Kidney (tissue), 14 donors: Measurements from ENCODE around the gene IGLL1. TPM values are rescaled to one million over a fixed set of nuclear protein-coding genes. Genes with fewer than 3 reads are reported as not detected.

ENCODE experiments used
- DNase-seq, 5 donors: peaks; one replicate each; pipeline ENCODE4 v3.0.0-alpha.2; 2013 to 2020
- FAIRE-seq: peaks from 2 replicates; lab custom pipeline; 2012; peaks lifted over from hg19 to GRCh38; lab: Jason Lieb, UNC
- H3K27ac ChIP-seq, 2 donors: one replicate each; pipeline ENCODE4 v1.7.0; 2013; ENCODE audit warnings: low read depth in 2 of 2, low read length in 2 of 2, inconsistent platforms in 1 of 2
- H3K27me3 ChIP-seq: one replicate; pipeline ENCODE4 v1.7.1; 2013; ENCODE audit warnings: low read length, inconsistent platforms; ENCODE audit not compliant: control insufficient read depth, insufficient read depth
- H3K36me3 ChIP-seq, 3 donors: one replicate each; pipeline versions ENCODE4 v1.7.0 to v1.7.1; 2013; ENCODE audit warnings: low read length in 3 of 3, control low read depth in 1 of 3, inconsistent platforms in 1 of 3; ENCODE audit not compliant: insufficient read depth in 3 of 3, control insufficient read depth in 2 of 3
- H3K4me1 ChIP-seq, 3 donors: one replicate each; pipeline versions ENCODE4 v1.7.0 to v1.7.1; 2013; ENCODE audit warnings: low read length in 3 of 3, inconsistent platforms in 1 of 3, low read depth in 1 of 3; ENCODE audit not compliant: control insufficient read depth in 2 of 3, insufficient read depth in 2 of 3
- H3K4me3 ChIP-seq, 3 donors: one replicate each; pipeline versions ENCODE4 v1.7.0 to v1.8.1; 2013; ENCODE audit warnings: low read length in 3 of 3, control low read depth in 1 of 3, inconsistent platforms in 1 of 3
- H3K9ac ChIP-seq, 3 donors: one replicate each; pipeline versions ENCODE4 v1.7.0 to v1.7.1; 2013; ENCODE audit warnings: low read length in 3 of 3, control low read depth in 1 of 3, inconsistent platforms in 1 of 3
- H3K9me3 ChIP-seq, 3 donors: one replicate each; pipeline versions ENCODE4 v1.7.0 to v1.7.1; 2013; ENCODE audit warnings: low read length in 3 of 3, control low read depth in 1 of 3, inconsistent platforms in 1 of 3; ENCODE audit not compliant: control insufficient read depth in 2 of 3, insufficient read depth in 1 of 3
- intact Hi-C: fragments of 100-400 bp; cut with DNase I; formaldehyde crosslinking; loops from one replicate; pipeline ENCODE4 v1.11.1; 2022
- polyA plus RNA-seq: library from polyadenylated mRNA; stranded (reverse); fragments of 350-450 nt; fragmentation: Illumina TruSeq; extraction: RNeasy Lipid Tissue Mini Kit (QIAGEN cat#74804); gene quantifications from one replicate; pipeline ENCODE4 v1.2.3, GENCODE V29; 2014; ENCODE audit warnings: low read depth, low replicate concordance; ENCODE audit not compliant: insufficient read depth
- total RNA-seq: library from RNA; stranded (reverse); fragmentation: NEBNext Ultra II Directional; extraction: Animal tissue kit (Norgen Biotek cat#: 25700); gene quantifications from one replicate; pipeline ENCODE4 v1.2.1, GENCODE V29; 2021
- TF ChIP-seq, protein P1 (sequence below): IDR thresholded peaks from 3 replicates; pipeline ENCODE4 v1.5.1; 2012; ENCODE audit warnings: mild to moderate bottlenecking, moderate library complexity, borderline replicate concordance; ENCODE audit not compliant: insufficient read depth; ENCODE audit errors: extremely low read depth
- donor health status: control.
- donor health status: control.
- donor health status: control.
- donor health status: control.
- donor health status: control.
- donor health status: DM: yes; HTN: yes; CAD: no.
- donor health status: Normal renal cell carcinoma (clear cell type).

IGLL1 gene
- total and polyA plus RNA-seq, 2 donors from 2014 or later, result not detected

- Histone ChIP-seq H3K9me3 (no peaks in the 10 kb centered on the region), H3K9ac (no peak overlapping the region), H3K4me1 (peaks cover 0 to 2% (median 0%) of the 10 kb centered on the region in 3 donors), H3K36me3 (no peaks in the 10 kb centered on the region), H3K27ac (no peak overlapping the region), H3K4me3 (no peak overlapping the region), H3K27me3 (no peaks in the 10 kb centered on the region)
- TF ChIP-seq, protein P1, sequence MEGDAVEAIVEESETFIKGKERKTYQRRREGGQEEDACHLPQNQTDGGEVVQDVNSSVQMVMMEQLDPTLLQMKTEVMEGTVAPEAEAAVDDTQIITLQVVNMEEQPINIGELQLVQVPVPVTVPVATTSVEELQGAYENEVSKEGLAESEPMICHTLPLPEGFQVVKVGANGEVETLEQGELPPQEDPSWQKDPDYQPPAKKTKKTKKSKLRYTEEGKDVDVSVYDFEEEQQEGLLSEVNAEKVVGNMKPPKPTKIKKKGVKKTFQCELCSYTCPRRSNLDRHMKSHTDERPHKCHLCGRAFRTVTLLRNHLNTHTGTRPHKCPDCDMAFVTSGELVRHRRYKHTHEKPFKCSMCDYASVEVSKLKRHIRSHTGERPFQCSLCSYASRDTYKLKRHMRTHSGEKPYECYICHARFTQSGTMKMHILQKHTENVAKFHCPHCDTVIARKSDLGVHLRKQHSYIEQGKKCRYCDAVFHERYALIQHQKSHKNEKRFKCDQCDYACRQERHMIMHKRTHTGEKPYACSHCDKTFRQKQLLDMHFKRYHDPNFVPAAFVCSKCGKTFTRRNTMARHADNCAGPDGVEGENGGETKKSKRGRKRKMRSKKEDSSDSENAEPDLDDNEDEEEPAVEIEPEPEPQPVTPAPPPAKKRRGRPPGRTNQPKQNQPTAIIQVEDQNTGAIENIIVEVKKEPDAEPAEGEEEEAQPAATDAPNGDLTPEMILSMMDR, result no peak
- FAIRE-seq, result no peak
- intact Hi-C loops, result no loop called here
- no peak for DNase-seq
These were observed 22.6 kb downstream of the IGLL1 start for GRCh38 chr22:23557467-23557866.

DNA sequence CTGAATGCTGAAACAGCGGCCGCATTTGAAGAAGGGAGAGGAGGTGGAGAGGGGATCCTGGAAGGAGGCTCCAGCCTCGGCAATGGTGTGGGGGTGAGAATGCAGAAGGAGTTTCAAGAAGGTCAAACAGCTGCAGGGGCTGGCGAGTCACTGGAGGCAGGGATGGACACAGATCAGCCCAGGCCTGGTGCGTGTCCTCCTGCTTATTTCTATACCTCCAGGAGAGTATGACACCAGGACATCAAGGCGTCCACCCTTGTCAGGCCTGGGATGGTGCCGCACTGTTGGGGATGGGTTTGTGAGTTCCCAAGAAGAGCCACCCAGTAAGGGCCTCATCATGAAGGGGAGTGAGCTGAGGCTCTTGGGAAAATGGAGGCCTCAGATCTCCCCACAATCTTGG is 23.1 kb downstream of the IGLL1 start:
- DNase-seq (peak in 1 of 5 donors; percentile 64), FAIRE-seq (no peak)
- H3K9me3 ChIP-seq, result no peaks in the 10 kb centered on the region
- intact Hi-C loops, result no loop called here
- no peaks in the 10 kb centered on the region for H3K36me3 ChIP-seq
- H3K4me1 ChIP-seq, result peaks cover 0 to 2% (median 0%) of the 10 kb centered on the region in 3 donors
- no peak overlapping the region for H3K4me3 ChIP-seq
- no peak overlapping the region for H3K9ac ChIP-seq
- no peak overlapping the region for H3K27ac ChIP-seq
- H3K27me3 ChIP-seq, result no peaks in the 10 kb centered on the region
- TF ChIP-seq, protein P1, result no peak

DNA sequence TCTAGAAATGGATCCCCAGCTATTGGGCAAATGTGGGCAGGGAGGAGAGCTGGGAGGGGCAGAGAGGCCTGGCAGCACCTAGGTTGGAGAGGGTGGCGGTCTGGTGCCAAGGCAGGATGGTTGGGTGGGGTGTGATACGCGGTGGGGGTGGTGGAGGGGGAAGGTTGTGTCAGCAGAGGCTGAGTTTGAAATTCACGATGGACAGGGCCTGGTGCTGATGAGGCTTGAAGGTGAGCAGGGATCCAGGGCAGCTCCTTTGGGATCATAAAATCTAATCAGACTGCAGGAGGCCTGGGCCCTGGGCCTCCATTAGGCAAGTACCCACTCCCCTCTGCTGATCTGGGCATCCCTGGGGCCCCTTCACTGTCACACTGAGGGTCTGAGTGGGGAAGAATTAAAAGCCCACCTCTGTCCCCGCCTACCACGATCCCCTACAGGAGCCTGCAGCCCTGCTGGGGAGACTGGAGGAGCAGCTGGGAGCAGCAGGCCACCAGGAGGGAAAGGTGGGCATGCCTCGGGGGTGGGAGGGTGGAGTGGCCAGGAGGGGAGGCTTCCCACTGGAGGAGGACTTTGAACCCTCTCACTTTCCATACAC is 24.0 kb downstream of the IGLL1 start:
- FAIRE-seq (no peak), DNase-seq (no peak)
- no peaks in the 10 kb centered on the region for H3K27me3 ChIP-seq
- TF ChIP-seq, protein P1, result no peak
- H3K27ac ChIP-seq, result no peak overlapping the region
- H3K9me3 ChIP-seq, result no peaks in the 10 kb centered on the region
- intact Hi-C loops, result no loop called here
- peaks cover 0 to 2% (median 0%) of the 10 kb centered on the region in 3 donors for H3K4me1 ChIP-seq
- no peak overlapping the region for H3K9ac ChIP-seq
- H3K4me3 ChIP-seq, result no peak overlapping the region
- H3K36me3 ChIP-seq, result no peaks in the 10 kb centered on the region

DNA sequence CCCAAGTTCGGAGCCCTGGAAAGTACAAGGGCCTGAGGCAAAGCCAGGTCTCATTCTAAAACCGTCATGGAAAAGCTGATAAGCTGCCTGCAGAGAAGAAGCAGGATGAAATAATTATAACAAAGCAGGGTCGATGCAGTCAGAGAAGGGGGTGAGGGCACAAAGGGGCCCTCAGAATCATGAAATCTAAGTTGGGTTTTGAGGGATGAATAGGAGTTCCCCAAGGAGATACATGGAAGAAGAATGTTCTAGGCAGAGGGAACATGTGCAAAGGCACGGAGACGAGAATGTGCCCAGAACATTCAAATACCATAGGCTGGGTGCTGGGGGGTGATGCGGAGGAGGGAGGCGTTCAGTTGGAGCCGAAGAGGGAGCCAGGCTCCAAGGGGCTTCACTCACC is 25.0 kb downstream of the IGLL1 start:
- no peaks in the 10 kb centered on the region for H3K27me3 ChIP-seq
- no peak overlapping the region for H3K27ac ChIP-seq
- DNase-seq (no peak), FAIRE-seq (no peak)
- no peaks in the 10 kb centered on the region for H3K9me3 ChIP-seq
- no peaks in the 10 kb centered on the region for H3K36me3 ChIP-seq
- H3K4me3 ChIP-seq, result no peak overlapping the region
- TF ChIP-seq, protein P1, result no peak
- H3K9ac ChIP-seq, result no peak overlapping the region
- intact Hi-C loops, result no loop called here
- H3K4me1 ChIP-seq, result peaks cover 0 to 2% (median 0%) of the 10 kb centered on the region in 3 donors
